ENCODE results near the gene AFAP1L2.
"Not testable (repeated sequence)": the region's sequence is repeated elsewhere in the genome, so short reads cannot be mapped to it uniquely, and the experiment has no call there.

Gene AFAP1L2

DNA sequence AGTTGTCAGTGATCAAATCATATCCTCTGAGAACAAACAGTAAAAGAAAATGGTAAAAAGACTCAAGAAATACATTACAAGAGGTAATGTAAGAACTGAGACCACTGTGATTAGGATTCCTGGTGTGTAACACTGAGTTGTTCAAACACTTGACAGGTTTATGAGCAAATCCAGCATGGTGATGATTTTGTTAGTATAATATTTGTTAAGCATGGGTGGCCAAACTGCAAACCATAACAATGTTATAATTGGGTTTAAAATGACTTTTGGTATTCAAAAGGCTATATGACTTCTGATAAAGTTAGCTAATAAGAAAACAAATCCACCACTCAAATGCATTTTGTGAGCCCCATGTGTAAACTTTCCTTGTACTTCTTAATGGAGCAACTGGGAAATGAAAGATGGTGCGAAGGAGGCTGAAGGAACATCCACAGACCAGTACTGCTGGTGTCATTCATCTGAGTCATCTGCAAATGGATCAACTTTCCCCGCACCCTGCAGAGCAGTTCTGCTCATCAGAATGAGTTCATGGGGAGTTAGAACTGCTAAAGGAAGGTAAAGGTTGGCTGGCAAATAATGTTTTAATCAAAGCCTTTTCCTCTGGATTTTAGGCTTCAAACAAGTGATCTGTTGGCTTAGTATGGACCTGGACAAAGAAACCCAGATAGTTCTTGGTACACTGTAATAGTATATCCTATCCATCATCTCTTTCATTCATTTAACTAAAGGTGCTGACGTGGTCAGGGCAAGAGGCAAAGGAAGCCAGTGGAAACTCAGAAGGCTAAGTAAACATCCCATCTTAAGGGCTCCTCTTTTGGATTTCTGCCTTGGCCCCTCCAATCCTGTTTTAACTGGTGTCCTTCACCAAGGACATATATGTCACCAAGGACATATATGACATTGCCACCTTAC, 45.0 kb downstream of the AFAP1L2 start:
- DNase-seq: no peak

DNA sequence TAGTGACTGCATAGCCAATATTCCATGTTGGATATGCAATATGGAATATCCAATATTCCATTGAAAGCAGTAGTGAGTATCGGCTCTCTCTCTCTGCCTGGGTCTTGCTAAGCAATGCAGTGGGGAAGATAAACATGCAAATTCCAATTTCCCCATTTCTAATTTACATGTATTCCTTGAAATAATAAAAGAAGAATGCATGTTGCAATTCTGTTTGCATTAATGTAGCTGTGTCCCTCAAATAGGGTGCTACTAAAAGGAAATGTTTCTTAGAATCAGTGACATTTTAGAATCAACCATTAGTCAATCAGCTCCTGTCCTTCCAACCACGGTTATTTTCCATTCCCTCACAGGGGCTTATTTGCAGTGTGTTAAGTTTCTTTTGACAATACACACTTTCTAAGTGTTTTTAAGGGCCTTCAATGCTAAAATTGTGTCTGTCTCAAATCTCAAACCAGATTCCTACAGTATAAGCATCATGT, 46.7 kb downstream of the AFAP1L2 start:
- no peak for DNase-seq

DNA sequence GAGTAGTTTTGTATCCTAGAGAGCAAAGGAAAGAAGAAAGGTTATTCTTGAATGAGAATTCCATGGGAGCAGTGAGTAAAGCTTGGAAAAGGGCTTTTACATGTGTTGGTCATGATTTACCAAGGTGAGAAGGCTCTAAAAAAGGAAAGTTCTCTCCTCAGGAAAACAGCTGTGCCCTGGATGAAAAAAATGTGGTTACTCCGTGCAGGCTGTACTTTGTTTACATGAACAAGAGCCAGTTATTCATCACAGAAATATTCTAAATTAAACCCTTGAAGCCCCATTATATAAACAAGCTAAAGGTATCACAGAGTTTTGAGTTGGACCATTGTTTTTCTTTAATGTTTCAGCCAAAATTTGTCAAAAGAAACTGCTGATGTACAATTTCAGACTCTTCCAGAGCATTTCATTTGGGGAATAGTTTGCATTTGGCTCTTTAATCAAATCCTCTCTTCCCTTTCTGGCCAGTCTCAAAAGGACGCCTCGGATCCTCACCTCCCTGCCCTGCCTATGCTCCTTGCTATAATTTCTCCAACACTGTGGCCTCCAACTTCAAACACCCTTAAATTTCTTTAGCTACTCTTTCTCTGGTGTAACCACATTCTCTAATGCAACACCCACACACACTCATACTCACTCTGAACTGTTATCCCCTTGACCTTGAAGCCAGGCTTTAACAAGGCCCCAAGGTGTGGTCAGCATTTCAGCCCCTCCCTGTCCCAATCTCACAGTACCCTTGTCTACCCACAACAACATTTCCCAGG, 47.4 kb downstream of the AFAP1L2 start:
- DNase-seq: no peak

DNA sequence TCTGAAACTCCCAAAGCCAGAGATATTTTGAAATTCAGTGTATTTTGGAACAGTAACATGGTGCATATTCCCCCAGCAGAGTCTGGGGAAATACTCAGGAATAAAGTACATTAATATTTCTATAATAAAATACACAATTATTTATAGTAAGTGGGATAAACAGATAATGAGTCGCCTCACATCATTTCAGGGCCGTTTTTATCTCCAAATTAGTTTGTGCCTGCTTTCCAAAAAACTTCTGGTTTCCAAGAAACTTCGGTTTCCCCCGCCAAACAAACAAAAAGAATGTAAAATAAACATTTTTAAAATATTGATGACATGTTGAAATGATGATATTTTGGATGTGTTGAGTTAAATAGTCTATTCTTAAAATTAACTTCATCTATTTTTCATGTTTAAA, 48.2 kb downstream of the AFAP1L2 start:
- no peak for DNase-seq

DNA sequence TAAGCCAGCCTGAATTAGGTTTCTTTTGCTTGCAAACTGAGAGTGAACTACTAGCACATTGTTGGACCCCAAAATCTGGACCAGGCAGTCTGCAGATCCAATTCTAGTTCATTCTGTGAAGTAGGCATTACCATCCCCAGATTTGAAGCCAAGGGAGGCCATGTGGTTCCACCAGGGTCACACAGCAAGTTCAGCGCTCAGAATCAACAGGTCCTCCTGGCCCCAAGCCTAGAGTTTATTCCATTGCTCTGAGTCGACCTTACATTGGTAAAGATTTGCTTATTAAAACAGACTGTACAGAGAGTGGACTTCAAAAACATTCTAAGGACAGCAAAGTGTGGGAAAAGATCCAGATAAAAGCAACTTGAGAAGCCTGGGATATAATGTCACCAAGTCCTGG, 50.9 kb downstream of the AFAP1L2 start:
- no peak for DNase-seq

DNA sequence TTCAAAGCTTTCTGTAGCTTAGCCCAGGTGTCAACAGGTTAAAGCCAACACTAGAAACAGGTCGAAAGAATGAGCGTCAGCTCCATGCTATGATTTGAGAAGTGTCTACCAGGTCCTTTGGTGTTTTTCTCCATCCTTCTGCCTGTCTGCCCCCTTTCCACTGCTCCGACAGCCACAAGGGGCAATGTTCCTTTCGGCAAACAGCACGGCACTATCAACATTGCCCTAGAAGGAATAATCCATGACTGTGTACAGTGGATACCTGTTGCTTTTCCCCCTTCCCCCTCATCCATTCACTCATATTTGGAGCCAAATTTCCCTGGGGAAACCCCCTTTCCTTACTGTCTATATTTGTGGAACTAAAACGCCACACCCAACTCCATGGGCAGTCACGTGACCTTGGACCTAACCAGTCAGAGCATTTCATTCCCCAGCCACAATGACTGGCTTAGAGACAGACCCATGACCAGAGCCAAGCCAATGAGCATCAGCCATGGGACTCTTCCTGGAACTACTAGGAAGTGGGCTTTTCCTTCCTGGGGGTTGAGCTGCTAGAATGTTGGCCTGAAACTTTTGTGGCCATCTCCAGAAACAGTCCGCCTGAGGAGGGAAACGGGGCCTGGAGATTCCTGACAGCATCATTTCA, 51.5 kb downstream of the AFAP1L2 start:
- no peak for DNase-seq

DNA sequence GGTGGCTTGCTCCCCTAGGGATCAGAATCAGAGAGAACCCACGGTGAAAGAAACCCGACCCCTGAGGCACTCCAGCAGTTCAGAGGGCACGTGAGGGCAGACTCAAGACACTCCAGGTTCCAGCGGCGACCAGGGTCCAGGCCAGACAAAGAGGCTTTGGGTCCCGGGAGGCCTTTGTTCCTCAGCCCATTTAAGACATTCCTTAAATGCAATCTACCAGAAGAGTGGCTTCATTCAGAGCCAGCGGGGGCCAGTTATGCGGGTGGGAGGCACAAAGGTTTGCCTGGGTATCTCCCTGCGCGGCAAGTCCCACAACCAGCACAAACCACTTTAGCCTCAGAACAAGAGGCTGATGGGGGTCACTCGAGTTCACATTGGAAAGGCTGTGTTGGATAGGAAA, 53.6 kb downstream of the AFAP1L2 start:
- DNase-seq: no peak

DNA sequence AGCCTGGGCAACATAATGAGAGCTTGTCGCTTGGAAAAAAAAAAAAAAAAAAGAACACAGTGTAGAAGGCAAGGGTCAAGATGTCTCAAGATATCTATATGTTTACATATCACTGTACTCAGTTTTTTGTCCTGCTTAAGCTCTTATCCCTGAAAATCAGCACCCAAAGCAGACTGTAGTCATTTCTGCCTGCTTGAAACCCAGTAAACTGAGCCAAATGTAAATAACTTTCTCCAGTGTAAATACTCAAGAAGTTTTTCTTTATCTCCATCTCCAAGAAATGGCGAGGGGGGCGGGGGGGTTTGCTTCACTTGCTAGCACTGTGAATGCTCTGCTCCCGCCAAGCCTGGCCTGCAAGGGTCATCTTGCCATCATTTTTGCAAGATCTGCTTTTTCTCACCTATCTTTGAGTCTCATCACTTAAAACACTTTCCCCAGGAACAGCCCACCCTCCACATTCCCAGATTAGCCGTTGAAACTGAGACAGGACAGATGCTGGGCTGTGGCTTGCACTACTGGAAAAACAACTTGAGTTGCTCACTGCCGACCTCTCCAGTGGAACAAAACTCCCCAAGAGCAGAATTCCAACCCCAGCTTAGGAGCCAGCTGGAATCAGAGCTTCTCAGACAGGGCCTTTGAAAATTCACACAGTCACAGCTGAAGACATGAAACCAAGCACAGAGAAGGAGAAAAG, 54.6 kb downstream of the AFAP1L2 start:
- DNase-seq: no peak

DNA sequence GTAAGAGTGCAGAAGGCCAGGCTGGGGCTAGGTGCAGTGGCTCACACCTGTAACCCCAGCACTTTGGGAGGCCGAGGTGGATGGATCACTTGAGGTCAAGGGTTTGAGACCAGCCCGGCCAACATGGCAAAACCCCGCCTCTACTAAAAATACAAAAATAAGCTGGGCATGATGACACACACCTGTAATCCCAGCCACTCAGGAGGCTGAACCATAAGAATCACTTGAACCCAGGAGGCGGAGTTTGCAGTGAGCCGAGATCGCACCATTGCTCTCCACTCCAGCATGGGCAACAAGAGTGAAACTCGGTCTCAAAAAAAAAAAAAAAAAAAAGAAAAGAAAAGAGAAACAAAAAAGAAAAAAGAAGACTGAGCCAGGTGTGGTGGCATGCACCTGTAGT, 55.2 kb downstream of the AFAP1L2 start:
- not testable (repeated sequence) for DNase-seq

DNA sequence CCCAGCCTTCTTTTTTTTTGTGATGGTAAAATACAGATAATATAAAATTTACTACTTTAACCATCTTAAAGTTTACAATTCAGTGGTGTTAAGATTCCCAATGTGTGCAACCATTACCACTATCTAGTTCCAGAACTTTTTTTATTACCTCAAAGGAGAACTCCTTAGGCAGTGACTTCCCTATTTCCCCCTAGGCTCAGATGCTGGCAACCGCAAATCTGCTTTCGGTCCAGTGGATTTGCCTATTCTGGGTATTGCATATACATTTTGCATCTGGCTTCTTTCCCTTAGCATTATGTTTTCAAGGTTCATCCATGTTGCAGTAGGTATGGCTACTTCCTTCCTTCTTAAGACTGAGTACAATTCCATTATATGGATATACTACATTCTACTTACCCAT, 56.5 kb downstream of the AFAP1L2 start:
- no peak for DNase-seq

DNA sequence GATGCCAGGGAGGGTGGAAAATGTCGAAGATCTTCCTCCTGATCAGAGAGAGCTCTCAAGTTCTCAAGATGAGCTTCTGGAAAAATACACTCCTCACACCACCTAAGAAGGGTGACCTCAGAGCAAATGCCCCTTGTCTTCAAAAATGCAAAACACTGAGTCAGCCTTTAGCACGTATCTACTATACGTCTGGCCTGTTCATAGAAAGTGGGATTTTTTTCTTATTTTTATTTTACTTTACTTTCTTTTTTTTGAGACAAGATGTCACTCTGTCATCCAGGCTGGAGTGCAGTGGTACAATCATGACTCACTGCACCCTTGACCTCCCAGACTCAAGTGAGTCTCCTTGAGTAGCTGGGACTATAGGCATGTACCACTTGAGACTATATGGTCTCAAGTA, 57.1 kb downstream of the AFAP1L2 start:
- DNase-seq: no peak

DNA sequence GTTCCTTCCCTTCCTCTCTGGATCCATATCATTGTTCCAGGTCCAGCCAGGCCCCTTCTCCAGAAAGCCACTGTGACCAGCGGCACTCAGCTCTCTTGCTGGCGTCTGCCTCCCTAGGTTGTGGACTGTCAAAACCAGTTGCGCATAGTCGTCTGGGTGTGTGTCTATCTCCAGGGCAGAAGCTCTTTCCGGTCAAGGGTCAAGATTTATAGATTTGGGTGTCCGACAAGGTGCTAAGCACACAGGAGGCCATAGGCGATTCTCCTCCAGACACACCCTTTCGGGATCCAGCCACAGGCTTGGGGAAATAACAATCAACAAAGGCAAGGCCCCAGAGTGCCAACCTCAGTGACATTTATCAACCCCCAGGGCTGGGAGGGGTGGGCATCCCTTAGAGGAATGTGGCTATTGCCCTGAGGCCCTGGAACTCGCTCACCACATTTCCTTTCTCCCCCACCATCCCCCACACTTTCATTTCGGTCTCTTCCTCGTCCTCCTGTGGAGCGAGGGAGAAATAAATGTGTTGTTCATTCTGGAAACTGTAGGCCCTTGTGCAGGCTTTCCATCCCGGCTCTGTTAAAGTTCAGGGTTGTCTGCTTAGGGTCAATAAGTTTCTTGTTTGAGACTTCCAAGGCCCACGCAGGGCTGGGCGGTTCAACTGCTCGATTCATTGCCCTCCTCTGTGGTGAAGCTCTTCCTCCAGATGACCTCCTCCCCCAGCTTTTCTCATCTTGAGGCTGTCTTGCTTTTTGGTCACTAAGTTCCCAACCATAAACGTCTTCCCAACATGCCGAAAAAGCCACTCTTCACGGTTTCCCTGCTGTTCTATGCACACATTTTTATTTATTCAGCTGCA, 57.9 kb downstream of the AFAP1L2 start:
- no peak for DNase-seq

DNA sequence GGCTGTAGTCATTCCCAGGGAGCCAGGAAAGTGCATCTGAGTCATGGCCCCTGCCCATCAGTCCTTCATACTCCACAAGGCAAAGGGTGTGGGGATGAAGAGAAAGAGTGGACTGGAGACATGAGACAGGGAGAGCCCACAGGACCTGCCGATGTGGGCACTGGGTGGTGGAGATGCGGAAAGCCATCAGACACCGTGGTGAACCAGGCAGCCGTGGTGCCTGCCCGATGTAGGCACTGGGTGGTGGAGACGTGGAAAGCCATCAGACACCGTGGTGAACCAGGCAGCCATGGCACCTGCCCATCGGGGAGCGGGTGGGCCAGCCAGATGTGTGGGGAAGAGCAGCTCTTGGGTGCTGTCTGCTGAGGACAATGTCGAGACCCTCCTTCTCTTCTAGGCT, 58.6 kb downstream of the AFAP1L2 start:
- no peak for DNase-seq

DNA sequence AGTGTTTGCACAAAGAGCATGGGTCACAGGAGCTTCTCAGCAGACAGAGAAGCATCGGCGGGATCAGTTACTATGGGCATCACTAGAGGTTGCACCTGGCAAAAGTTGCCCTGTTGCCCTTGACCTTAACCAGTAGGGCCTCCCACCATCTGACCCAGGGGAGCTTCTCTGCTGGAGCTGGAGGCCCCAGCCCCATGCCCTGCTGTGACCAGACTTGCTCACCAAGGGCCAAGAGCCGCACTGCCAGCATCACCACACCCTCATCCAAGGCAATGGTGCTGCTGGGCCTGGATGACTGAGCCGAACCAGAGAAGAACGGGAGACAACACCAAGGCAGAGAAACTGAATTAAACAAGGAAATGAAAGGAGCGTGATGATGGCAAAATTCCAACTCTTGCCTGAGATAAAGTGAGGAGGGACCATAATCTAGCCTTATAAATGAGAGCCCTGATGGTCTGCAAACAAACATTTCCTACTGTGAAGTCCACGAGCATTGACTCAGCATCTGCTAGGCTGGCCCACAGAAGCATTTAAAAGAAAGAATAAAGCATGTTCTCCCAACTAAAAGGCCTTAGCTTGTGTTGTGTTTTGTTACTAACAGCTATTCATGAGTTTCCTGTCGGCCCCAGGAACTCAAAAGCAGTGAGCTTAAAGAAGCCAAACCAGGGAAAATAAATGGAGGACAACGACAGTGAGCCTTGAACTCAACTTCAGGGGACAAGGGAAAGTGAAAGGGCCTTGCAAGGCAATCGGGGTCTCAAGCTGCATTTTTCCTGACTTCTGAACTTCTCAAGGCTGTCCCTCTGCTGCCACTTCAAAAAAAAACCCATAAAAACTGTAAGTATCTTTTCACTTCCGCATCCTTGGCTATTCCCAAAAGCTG, 60.4 kb downstream of the AFAP1L2 start:
- DNase-seq: no peak

DNA sequence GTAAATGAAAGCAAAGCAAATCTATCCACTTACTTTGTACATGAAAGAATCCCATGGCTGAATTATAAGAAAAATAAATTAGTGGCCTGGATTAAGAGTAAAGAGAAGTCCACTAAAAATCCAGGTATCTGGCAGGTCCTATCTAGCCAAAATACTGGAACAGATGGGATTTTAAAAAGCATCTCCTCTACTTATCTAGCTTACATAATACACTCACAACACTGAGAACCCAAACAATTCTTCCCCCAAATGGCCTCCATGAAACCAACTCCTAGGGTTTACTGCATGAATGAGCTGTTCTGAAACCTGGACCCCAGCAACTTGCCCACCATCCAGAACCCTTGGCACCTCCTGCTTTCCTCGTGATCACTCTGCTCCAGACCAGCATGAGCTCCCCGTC, 61.3 kb downstream of the AFAP1L2 start:
- DNase-seq: no peak

DNA sequence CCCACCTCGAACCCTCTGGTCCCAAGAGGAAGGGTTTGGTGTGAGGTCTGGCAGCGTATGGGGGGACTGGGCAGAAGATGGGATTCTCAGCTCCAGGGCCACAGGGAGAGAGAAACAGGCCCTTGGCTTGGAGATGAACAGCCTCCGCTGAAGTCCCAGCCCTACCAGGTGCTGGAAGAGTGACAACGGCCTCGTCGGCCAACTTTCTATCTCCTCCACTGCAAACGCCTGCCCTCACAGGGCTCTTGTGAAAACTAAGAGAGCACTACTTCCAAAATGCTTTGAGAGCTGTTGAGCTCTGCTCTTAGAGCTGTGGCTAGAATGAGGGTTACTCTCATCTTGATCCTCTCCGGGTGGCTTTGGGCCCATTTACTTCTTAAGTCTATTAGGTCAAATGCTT, 63.5 kb downstream of the AFAP1L2 start:
- DNase-seq: no peak

DNA sequence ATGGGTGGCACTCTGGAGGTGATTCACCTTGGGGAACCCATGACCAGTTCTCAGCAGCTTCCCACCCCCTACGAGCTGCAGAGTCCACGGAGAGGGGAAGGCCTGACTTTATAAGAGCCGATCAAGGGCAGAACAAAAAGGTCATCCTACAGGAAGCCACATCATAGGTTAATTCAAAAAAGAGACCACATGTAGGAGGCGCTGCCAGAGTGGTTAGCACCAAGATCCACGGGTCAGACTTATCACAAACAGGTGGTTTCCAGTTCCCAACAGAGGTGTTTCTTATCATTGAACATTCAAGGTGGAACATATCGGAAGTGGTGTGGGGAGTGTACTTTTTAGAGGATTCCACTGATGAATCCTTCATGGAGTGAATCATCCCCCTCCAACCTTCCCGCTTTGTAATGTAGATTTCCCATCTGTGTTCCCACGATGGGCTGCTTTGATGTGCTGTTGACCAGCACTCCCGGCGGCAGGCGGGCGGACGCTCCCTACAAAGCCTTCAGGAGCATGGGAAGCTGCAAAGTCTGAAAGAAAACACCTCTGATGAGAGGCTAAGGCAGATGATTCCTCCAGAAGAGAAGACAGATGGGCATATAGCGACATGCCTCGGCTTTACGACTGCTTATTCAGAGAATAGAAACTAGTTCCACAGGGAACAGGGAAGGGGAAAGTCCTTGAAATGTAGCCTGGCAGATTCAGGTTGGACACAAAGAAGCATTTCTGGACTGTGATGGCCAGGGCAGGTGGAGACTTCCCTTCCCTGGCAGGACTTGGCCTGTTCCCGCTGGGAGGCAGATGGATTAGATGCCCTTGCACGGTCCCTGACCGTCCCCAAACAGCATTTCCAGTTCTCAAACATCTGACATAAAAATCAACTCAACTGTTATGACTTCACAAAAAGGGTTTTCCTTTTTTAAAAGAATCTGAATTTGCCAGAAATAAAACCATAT, 66.5 kb downstream of the AFAP1L2 start:
- no peak for DNase-seq

DNA sequence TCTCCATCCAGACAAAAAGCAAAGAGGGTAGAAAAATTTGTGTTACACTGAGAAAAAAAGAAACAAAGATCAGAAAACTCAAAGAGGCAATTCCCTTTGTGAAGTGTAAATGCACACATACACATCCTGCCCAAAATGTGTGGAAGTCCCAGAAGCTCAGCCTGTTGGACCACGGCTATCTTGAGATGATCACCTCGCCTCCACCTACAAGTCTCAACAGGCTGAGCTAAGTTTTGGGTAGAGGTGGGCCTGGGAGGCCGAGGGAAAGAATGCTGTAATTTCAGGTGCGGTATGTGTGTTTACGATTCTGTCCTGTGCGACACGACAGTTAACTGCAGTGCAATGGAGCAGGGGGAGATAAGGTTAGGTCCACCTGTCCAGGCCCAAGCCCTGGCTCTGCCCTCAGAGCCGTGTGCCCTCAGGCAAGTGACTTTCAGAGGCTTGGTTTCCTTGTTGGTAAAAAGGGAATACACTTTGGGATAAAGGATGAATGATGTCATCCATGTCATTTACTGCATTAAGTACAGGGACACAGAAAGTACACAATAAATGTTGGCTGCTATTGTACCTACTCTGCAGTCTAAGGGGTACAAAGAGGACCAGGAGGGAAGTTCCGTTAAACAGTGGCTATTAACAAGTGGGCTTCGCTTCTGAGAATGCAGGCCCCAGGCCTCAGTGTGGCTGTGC, 67.3 kb downstream of the AFAP1L2 start:
- DNase-seq: no peak

DNA sequence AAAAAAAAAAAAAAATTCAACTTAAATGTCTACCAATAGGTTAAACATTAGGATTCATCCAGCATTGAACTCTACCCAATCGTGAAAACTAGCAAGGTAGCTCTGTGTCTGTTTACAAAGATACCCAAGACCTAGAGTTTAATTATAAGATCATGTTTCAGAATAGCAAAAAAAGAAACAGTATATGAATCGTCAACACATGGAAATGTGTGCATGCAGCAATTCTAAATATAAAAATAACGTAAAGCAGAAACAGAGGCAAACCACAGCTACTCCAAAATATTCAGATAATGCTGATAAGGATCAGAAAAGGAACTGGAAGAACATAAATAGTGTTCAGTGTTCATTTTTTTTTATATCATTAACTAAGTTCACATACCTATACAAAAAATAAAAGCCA, 68.7 kb downstream of the AFAP1L2 start:
- DNase-seq: no peak
